Measurements from ENCODE around the gene GNAI3.

GNAI3 gene

GRCh38 chr1:109546311-109547109, 1.9 kb upstream of the GNAI3 start:
- peak; percentile 91 for DNase-seq

GRCh38 chr1:109547463-109548320, 723 bp upstream of the GNAI3 start:
- DNase-seq: peak; percentile 68

DNA sequence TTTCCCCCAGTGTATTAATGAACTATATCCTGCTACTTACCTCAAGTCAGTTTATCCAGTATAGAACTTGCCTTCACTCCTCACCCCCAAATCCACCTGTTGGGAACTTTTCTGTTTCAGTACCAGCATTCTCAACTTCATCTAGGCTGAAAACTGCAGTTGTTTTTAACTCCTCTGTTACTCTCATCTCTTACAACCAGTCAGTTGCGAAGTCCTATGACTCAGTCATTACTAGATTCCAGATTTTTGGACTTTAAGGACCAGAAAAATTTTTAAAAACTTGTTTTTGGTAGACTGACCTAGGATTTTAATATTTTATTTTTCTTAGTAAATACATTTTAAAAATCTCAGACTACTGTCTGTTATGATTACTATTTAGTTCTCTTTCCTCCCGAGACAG, 8.1 kb downstream of the GNAI3 start:
- no peak for DNase-seq

GRCh38 chr1:109557520-109557919, 9.1 kb downstream of the GNAI3 start:
- no peak for DNase-seq

DNA sequence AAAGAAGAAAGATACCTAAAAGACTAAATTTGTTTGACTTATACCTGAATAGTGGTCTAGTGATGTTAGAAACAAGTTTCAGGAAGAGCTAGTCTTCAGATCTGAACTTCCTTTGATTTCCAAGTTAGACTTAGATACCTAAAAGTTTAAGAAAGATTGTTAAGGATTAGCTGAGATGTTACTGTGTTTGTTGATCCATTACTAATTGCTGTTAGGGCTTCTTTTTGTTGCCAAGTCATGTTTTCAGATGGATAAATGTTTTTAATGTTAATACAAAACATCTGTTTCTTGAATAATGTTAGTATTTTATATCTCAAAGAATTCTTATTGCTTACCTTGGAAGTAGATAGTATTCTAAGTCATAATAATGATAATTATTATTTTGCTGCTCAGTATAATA, 11.6 kb downstream of the GNAI3 start:
- DNase-seq: no peak

DNA sequence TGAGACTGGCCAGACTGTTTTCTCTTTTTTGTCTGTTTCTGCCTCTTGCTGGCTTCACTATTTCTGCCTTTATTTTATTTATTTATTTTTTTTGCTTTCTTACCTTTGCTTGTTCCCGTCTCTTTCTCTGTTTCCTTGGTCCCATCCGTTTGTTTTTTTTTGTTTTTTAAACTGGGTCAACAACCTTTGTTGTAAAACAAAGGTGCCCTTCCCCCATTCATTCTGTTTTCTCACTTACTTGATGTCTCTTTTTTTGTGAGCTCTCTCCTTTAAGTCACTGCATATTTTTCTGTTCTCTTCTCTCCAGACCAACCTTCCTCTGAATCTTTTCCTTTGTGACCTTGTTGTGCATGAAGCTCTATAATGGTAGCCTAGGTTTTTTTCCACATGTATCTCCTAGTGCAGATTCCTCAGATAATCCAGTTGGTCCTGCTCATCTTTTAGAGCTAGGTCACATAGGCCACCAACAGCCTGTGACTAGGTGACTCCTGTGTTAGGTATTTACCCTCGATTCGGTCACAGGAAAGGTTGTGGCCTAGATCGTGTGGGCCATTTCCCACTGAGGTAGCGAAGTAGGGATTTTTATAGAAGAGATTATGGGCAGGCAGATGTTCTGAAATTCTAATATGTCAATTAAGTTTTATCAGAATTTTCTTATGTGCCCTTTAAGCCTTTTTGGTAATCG, 15.9 kb downstream of the GNAI3 start:
- no peak for DNase-seq

DNA sequence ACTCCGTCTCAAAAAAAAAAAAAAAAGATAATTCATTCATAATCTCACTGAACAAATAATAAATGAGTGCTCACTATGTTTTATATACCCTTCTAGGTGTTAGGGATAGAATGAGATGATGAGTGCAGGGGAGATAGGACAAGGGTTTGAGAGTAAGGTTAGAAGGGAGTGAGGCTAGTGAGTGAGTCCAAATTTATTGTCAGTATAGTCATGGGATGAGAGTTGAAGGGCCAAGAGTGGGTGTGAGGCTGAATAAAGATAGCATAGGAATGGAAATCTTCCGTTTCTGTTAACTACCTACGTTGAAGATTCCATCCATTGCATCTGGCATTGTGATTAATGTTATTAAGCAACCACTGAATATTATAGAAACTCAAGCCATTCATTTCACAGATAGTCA, 16.8 kb downstream of the GNAI3 start:
- DNase-seq: no peak

GRCh38 chr1:109566982-109567381, 18.6 kb downstream of the GNAI3 start:
- no peak for DNase-seq

DNA sequence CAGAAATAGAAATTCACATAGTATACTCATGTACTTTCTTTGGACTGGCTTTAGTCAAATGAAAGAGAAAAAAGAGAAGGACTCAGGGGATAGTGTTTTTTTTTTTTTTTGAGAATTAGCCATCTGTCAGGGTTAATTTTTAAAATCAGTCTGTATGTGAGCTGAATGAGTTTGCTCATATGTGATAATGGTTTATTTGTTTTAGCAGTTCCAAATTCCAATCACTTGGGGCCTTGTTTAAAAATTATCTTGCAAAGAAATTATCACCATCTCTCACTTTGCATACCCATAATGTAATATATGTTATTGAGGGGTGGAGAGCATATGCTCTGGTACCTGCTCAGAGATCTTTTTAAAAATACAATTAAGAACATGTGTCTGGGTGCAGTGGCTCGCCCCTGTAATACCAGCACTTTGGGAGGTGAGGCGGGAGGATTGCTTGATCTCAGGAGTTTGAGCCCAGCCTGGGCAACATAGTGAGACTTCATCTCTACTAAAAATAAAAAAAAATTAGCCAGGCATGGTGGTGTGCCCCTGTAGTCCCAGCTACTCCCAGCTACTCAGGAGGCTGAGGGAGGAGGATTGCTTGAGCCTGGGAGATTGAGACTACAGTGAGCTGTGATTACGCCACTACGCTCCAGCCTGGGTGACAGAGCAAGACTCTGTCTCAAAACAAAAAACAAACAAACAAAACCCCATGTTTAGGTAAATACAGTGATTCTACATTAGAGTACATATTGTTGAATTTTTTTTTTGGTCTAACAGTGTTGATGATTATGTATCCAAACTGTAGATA, 19.7 kb downstream of the GNAI3 start:
- DNase-seq: no peak

GRCh38 chr1:109569323-109569722, 20.9 kb downstream of the GNAI3 start:
- DNase-seq: no peak

GRCh38 chr1:109570414-109570813, 22.0 kb downstream of the GNAI3 start:
- DNase-seq: no peak

DNA sequence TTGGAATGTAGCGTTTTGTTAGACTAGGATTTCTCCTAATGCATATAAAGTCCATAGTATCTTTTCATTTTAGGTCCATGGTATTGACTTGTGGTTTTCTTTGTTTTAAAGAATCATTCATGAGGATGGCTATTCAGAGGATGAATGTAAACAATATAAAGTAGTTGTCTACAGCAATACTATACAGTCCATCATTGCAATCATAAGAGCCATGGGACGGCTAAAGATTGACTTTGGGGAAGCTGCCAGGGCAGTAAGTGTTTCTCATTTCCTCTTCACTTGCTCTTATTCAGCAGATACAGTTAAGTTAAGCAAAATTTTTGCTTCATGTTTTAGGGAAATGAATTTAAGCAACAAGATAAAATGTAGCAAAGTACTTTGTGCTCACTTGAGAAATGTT, 25.4 kb downstream of the GNAI3 start:
- no peak for DNase-seq

GRCh38 chr1:109578947-109579443, 30.6 kb downstream of the GNAI3 start:
- DNase-seq: no peak

- no peak for DNase-seq
Measured at GRCh38 chr1:109579491-109579890, 31.1 kb downstream of the GNAI3 start.

GRCh38 chr1:109582021-109582420, 33.6 kb downstream of the GNAI3 start:
- DNase-seq: no peak

DNA sequence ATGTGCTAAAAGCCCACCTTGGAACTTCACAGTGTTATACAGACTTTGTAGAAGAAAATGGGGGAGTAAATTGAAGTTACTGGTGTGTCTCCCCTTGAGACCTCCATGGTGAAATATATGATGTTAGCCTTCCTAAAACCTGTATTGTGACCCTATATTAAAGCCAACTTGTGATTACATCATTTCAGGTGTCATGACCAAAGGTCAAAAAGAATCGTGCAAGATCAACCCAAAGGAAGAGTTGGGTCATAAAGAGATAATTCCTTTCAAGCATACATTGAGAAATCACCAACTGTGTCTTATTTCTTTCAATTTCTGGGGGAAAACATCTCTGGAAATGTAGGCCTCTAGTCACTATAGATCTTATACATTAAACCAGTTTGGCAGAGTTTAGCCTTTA, 36.4 kb downstream of the GNAI3 start:
- DNase-seq: no peak

DNA sequence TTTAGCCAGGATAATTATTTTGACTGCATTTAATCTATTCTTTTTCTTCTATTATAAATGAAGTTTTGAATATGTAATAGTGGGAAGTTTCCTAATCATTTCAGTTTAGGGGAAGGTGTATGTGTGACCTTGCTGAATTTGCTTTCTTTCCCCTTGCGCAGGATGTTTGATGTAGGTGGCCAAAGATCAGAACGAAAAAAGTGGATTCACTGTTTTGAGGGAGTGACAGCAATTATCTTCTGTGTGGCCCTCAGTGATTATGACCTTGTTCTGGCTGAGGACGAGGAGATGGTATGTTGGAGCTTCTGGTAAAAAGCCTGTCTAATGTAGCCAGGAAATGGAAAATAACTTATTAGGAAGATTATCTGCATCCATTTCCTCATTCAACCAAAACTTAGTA, 37.6 kb downstream of the GNAI3 start:
- DNase-seq: no peak

DNA sequence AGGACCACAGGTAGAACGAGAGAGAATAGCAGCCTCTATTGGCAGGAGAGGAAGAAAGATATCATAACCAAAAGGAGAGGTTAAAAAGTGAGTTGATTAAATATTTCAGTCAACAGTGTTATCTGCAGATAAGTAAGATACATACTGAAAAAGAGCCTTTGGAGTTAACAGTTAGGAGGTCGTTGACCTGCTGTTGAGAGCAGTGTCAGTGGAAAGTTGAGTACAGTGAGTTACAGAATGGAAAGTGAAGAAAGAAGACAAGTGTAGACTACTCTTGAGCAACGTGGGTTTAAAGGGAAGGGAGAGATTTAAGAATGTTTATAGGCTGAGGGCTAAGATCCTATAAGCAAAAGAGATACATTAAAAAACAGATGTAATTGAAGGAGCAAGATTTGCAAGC, 40.8 kb downstream of the GNAI3 start:
- no peak for DNase-seq

- no peak for DNase-seq
Measured at GRCh38 chr1:109589679-109590078, 41.3 kb downstream of the GNAI3 start.

DNA sequence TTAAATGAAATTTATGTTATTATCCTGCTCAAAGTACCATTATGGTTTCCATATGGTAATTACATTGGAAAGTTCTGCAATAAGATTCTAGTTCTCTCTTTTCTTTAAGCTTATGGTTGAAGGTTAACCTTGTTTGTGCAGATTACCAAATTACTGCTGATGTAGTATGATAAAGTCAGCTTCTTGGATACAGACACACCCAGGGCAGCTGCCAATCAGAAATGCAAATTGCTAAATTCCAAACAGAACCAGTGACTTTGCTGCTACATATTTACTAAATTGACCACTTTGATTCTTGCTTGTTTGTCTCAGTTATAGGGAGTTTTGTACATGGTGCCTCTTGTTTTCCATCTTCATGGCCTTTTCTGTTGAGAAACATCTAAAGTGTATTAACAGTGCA, 44.5 kb downstream of the GNAI3 start:
- no peak for DNase-seq

GRCh38 chr1:109595531-109595930, 47.1 kb downstream of the GNAI3 start:
- DNase-seq: no peak

DNA sequence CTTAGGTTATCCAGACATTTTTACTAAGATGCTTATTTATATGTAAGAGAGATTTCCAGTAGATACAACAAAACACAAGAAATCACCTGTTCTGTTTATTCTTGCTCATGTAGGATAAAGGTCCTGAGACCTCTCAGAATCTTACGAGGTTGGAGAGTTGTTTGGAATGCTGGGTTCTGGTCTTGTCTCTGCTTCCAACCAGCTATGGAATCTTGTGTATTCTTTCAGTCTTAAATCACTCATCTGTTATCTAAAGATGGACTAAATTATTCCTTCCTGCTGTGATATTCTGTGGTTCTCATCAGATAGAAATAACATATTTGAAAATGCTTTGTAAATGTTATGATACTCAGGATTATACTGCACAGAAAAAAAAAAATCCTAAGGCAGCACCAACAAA, 49.7 kb downstream of the GNAI3 start:
- no peak for DNase-seq

GRCh38 chr1:109598655-109599054, 50.2 kb downstream of the GNAI3 start:
- no peak for DNase-seq

All from midbrain (tissue), 1 donor.